HG02798 (cell line): ENCODE results near the gene CPEB1.
"Not testable (repeated sequence)": the region's sequence is repeated elsewhere in the genome, so short reads cannot be mapped to it uniquely, and the experiment has no call there.

Experiments used
- ATAC-seq: cut with Tn5 transposase; IDR thresholded peaks from one replicate; pipeline ENCODE4 v1.9.1; 2021; ENCODE audit warnings: mild to moderate bottlenecking; ENCODE audit not compliant: unreplicated experiment, poor library complexity

Gene CPEB1

DNA sequence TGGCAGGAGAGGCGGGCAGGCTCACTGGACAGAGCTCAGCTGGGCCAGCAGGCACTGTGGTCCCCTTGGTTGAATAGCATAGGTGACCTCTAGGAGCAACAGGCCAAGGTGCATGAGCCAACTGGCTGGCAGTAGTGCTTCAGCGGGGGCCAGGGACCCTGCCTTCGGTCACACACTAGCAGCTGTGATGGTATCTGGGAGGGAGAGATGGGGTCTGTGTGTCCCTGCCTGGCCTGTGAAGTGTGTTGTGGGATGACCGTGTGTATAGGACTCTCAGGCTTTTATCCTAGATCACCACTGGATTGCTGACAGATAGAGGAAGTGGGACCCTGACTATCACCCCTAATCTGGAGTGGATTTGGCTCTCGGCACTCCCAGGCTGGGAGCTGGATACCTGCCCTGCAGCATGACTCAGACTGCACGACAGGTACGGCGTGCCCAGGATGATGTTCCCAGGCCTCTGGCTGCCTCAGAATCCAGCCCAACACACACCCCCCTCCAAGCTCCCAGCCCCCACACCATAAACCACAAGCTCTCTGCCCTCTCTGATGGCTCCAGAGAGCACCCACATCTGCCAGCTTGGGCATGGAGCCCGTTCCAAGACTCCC is 114.7 kb downstream of the CPEB1 start:
- ATAC-seq = no peak

DNA sequence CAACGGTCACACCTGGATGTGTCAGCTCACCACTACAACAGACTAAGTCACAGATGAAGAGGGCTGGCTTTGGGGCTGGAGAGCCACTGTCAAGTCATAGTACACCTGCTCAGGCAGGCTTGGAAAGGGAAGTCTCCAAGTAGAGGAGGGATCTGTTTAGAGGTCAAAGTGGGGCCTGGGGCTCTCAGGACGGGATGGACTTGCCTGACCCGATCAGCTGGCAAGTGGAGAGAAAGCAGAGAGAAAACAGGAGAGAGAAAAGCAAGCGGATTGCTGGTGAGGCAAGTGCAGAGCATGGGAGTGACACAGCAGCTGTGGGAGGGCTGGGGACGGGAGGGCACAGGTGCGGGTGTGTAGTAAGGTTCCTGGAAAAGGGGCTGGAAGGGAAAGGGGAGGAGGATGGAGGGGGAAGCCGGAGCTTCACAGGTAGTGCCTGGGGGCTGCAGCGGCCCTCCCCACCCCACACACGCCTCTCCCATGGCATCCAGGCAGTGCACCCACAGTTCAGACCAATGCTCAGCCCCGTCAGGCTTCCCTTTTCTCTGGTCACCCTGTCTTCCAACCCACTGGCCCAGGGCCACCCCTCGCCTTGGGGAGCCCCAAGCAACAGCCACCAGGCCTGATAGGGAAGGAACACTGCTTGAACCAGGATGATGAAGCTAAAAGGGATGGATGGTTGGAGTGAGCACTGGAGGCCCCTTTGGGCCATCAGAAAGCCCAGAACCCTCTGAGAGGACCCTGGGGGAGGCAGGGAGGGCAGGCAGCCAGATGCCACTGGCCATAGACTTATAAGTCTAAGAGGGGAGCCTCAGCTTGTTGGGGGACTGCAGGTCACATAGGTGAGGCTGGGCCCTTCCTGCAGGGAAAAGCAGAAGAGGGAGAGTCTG is 115.4 kb downstream of the CPEB1 start:
- no peak for ATAC-seq

DNA sequence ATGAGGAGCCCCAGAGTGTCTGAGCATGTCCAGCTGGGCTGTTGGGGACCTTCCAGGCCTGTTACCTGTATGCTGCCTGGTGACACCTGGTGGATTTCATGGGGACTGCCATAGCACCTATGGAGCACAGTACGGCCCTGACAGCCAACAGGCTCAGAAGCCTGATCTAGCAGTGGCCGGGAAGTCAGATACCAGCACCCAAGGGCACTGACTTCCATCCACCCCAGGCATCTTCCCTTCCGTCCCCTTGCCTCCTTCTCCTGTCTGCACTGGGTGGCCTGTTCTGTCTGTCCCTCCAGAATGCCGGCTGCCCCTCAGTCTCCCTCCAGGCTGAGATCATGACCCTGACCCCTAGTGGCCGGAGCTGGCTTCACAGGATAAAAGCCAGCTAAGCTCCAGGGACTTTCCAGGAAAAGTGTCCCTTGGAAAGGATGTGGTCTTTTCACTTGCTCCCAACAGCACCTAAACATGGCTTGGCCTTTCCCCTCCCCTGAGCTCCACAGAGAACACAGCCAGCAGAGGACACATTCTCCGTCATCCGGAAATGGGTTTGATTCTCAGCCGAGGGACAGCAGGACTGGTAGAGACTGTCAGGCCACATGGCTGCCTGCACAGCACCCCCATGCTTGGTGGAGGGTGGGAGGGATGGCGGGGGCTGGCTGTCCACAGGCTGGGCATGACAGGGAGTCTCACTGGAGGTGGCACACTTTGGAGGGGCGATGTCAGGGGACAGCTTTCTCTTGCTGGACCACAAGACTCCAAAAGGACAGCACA is 116.4 kb downstream of the CPEB1 start:
- ATAC-seq = peak; percentile 83

DNA sequence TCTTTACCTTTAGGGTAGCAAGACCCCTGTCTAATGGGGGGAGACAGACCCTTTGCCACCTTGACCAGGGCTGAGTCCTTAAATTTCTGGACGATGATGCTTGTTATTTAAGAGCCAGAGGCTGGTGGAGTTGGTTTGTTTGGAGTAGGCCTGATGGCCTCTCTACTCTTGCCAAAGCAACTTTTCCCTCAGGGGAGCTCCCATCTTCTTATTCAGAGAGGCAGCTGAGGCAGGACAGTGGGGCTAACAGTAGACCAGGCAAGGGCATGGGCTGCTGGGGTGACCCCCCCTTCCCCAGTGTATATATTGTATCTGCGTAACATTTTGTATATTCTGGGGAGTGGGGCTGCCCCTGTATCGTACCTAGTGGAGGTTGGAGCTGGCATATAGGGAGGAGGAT is 117.2 kb downstream of the CPEB1 start:
- no peak for ATAC-seq

DNA sequence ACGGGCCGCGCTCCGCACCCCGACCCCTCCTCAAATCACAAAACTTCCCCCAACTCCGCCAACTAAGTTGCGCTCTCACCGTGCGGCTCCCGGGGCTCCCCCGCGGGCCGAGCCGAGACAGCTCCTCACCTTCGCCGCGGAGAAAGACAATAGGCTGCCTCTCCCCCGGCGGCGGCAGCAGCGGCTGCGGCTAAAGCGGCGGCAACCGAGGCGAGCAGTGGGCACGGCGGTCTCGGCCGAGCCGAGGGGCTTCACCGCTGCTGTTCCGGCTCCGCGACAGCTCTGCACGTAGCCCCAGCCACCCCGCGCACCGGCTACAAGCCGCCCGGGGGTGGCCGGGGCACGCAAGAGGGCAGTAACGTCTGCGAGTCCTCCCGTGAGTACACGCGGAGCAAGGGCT is 133.6 kb downstream of the CPEB1 start:
- ATAC-seq = not testable (repeated sequence)

DNA sequence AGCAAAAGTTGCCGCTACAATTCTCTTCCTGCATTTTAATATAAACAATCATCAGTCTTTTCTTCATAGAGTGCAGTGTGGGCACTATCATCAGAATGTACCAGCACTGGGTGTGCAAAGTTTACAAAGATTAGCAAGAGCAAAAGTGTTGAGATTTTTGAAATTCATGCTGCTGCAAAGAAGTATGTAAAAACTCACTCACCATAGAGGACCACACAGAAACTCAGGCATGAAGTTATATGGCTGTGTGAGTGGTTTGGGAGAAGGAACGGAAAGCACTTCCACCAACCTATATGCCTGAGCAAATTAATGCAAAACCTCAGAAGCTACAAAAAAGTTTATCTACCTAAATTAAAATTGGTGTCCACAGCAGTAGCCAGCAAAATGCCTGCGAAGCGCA is 139.5 kb downstream of the CPEB1 start:
- ATAC-seq = not testable (repeated sequence)

DNA sequence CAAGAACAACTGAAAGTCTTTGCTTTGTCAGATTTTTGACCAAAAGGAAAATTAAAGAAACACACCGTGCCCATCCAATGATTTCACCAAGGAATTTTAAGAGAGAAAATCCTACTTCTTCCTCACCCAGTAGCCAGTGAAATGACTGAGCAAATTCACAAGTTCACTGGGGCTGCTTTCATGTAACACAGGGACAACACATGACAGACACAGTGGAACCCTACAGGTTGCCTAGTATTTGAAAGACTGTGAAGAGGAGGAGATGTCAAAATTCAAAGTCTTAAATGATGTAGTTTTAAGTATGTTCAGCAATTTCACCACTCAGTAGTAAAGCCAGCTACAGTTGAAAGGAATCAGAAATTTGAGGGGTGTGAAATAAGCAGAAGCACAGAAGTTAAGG is 140.1 kb downstream of the CPEB1 start:
- not testable (repeated sequence) for ATAC-seq

DNA sequence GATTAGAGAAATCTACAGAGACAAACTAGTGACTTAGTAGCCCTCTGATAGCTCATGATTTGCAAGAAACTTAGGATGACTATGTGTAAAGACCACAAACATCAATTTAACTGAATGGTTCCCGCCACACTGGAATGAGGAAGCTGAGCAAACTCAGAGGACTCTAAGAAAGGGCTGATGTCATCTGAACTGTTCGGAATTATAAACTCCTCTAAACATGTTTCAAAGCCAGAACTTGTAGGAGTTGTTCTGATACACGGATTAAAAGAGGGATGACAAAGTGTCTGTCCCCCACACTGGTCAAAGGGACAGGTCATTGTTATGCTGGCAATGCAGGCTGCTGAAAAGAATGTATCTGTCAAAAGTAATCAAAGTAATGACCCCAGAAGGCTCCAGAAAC is 141.3 kb downstream of the CPEB1 start:
- ATAC-seq = not testable (repeated sequence)

DNA sequence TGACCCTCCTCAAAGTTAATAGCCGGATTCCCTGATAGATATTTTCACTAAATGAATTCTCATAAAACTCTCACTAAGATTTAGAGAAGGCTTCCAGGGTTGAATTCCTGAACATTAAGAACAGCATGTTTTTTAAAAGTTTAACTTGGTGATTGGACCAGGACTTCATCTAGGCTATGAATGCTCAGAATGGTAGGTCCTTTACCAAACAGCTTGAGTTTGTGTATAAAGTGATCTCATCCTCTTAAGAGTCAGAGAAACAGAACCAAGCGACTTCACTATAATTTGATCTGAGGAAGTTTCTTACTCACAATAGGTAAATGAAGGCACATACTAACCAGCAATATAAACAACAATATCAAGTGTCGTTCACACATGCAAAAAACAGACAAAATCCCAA is 143.1 kb downstream of the CPEB1 start:
- ATAC-seq = not testable (repeated sequence)

DNA sequence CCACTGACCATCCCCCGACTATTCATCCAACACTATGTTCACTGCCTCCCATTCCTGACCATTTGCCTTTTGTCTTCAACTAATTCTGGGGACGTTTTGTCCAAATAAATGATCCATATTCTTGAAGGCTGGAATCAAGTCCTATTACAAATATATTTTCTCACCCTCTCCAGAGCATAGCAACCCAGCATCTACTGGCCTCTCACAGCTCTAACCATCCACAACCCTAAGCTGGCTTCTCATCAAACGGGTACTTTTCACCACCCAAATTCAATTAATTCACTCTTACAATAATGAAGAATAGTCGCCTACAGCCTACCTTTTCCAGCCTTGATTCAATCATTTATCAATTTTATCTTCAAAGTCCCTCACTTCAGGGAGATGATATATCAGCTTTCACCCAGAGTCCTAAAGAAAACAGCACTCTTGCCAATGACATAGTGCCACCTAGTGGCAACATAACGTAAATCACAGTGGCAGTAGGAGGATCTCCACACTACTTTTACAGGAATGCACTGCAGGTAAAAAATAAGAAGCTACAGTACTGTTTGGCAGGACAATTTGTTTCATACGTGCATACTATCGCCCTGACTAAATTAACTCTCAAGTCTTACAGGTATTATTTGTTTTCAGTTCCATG is 144.3 kb downstream of the CPEB1 start:
- ATAC-seq = peak; percentile 56

DNA sequence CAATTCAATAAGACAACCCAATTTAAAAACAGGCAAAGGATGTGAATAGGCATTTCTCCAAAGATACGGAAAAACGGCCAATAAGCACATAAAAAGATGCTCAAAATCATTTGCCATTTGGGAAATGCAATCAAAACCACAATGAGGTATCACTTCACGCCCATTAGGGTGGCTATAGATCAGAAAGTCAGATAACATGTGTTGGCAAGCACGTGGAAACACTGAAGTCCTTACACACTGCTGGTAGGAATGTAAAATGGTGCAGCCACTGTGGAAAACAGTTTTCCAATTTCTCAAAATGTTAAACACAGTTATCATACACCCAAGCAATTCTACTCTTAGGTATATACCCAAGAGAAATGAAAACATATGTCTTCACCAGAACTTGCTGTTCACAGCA is 146.4 kb downstream of the CPEB1 start:
- ATAC-seq = not testable (repeated sequence)

DNA sequence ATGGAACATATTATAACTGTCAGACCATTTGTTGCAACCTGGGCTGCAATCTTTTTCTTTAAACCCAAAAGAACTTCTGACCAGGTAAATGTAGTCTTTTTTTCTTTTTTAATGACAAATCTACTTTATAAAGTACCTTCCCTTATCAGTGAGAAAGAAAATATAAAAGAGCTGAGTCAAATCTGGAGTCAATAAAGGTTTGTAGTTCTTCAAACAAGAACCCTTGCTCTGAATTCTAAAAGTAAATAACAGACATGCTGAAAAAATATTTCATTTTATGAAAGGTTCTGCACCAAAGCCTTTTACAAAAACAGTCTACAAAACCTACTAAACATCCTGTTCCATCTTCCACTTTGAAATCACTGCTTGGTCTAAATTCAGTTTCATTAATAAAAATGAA is 149.2 kb downstream of the CPEB1 start:
- not testable (repeated sequence) for ATAC-seq
